ENCODE measurements around the gene AGBL1. TPM values are rescaled to one million over a fixed set of nuclear protein-coding genes. Genes with fewer than 3 reads are reported as not detected.
A peak's percentile ranks its signal among the peaks of the same experiment; 100 is the strongest.

Gene AGBL1
- total and polyA plus RNA-seq, 4 donors: 0.08 to 147 (median 4.7) TPM

DNA sequence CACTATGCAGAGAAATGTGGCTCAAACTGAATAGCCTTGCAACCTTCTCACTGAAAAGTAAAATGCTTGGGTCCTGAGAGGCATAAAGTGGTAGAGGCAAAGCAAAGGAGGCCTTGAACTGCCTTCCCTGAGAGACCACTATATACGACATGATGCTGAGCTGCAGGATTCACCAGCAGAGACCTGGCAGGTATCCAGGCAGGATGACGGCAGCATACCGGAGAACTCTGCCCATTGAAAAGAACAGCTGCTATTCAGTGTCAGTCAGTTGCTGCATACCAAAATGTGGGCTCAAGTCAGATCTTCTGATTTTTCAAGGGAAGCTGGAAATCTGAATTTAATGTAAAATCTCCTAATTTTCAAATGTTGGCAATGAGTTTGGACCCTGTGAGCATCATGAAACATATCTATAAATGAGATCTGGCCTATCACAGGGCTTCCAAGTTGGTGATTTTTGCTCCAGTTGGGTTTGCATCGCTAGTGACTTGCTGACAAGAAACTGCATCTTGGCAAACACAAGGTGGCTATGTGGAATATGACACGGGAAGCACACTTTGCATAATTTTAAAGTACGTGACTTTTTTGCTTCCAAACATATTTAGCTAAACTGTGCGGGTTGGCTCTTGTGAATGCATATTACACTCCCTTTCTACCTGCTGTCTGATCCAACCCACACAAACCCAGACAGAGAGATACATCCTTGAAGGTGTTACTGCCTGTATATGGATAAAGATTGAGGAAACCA, 529.0 kb downstream of the AGBL1 start:
- H3K27me3 ChIP-seq (ENCODE audit: control insufficient read depth in 3 of 3, insufficient read depth in 3 of 3, low read length in 2 of 3): no peaks in the 10 kb centered on the region
- H3K27ac ChIP-seq (ENCODE audit: low read depth in 1 of 2, low read length in 1 of 2): no peak overlapping the region
- TF ChIP-seq, protein P1, sequence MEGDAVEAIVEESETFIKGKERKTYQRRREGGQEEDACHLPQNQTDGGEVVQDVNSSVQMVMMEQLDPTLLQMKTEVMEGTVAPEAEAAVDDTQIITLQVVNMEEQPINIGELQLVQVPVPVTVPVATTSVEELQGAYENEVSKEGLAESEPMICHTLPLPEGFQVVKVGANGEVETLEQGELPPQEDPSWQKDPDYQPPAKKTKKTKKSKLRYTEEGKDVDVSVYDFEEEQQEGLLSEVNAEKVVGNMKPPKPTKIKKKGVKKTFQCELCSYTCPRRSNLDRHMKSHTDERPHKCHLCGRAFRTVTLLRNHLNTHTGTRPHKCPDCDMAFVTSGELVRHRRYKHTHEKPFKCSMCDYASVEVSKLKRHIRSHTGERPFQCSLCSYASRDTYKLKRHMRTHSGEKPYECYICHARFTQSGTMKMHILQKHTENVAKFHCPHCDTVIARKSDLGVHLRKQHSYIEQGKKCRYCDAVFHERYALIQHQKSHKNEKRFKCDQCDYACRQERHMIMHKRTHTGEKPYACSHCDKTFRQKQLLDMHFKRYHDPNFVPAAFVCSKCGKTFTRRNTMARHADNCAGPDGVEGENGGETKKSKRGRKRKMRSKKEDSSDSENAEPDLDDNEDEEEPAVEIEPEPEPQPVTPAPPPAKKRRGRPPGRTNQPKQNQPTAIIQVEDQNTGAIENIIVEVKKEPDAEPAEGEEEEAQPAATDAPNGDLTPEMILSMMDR (IDR thresholded peaks at IDR 0.05; ENCODE audit: control extremely low read depth, extremely low read depth): no peak
- H3K36me3 ChIP-seq (ENCODE audit: control insufficient read depth in 4 of 4, insufficient read depth in 4 of 4, low read length in 4 of 4): no peaks in the 10 kb centered on the region
- no peak for ATAC-seq (ENCODE audit: insufficient read depth, low FRiP score)
- peak; percentile 37 to 54 (median 48) for DNase-seq
- no peak overlapping the region for H3K4me3 ChIP-seq
- no peaks in the 10 kb centered on the region for H3K9me3 ChIP-seq (ENCODE audit: control insufficient read depth in 4 of 4, insufficient read depth in 3 of 4, low read length in 3 of 4)
- H3K4me1 ChIP-seq (ENCODE audit: control insufficient read depth in 5 of 5, insufficient read depth in 5 of 5, low read length in 5 of 5): no peaks in the 10 kb centered on the region
- 67 to 76% methylated on average over 7 of the region's 7 CpGs for WGBS, 2 donors
- H3K9ac ChIP-seq (ENCODE audit: insufficient read depth in 1 of 2, low read length in 2 of 2): no peak overlapping the region

DNA sequence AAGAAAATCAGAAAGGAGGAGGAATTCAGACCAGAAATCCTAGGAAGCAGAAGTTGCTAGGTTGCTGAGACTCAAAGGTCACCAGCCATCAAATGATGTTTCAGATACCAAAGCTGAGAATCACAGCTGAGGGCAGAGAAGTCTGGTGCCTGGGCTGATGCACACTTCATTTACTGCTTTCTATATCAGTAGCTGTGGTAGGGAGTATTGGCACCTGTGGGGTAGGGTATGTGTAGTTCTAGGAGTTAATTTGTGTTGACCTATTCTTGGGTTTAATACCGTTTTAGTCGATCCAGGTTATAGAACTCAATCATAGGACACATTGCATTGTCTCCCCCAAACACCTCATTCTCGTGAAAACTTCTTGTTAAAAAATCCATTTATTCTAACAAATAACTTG, 529.6 kb downstream of the AGBL1 start:
- Histone ChIP-seq H3K36me3 (ENCODE audit: control insufficient read depth in 4 of 4, insufficient read depth in 4 of 4, low read length in 4 of 4) (no peaks in the 10 kb centered on the region), H3K4me3 (no peak overlapping the region), H3K9me3 (ENCODE audit: control insufficient read depth in 4 of 4, insufficient read depth in 3 of 4, low read length in 3 of 4) (no peaks in the 10 kb centered on the region), H3K9ac (ENCODE audit: insufficient read depth in 1 of 2, low read length in 2 of 2) (no peak overlapping the region), H3K27me3 (ENCODE audit: control insufficient read depth in 3 of 3, insufficient read depth in 3 of 3, low read length in 2 of 3) (no peaks in the 10 kb centered on the region), H3K4me1 (ENCODE audit: control insufficient read depth in 5 of 5, insufficient read depth in 5 of 5, low read length in 5 of 5) (no peaks in the 10 kb centered on the region), H3K27ac (ENCODE audit: low read depth in 1 of 2, low read length in 1 of 2) (no peak overlapping the region)
- TF ChIP-seq, protein P1 (IDR thresholded peaks at IDR 0.05; ENCODE audit: control extremely low read depth, extremely low read depth): no peak
- no peak for ATAC-seq (ENCODE audit: insufficient read depth, low FRiP score)
- 86 to 89% methylated on average over 3 of the region's 3 CpGs for WGBS, 2 donors
- DNase-seq: no peak

DNA sequence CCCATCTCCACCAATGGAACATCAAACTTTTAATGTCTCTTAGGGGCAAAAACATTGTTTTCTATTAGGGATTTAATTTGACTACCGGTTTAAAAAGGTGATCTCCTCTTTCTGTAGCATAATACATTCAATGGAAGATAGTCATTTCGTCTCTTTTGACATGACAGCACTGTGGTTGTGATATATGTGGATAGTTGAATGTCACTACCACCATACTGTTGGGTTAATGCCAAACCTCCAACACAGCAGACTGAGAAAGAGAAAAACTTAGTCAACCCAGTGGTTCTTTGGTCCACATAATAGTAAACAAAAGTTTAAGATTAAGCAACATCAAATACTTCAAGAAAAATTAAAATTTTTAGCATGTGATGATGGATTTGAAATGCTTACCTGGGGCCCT, 530.4 kb downstream of the AGBL1 start:
- TF ChIP-seq, protein P1 (IDR thresholded peaks at IDR 0.05; ENCODE audit: control extremely low read depth, extremely low read depth): no peak
- Histone ChIP-seq H3K4me1 (ENCODE audit: control insufficient read depth in 5 of 5, insufficient read depth in 5 of 5, low read length in 5 of 5) (no peaks in the 10 kb centered on the region), H3K27ac (ENCODE audit: low read depth in 1 of 2, low read length in 1 of 2) (no peak overlapping the region), H3K9ac (ENCODE audit: insufficient read depth in 1 of 2, low read length in 2 of 2) (no peak overlapping the region), H3K27me3 (ENCODE audit: control insufficient read depth in 3 of 3, insufficient read depth in 3 of 3, low read length in 2 of 3) (no peaks in the 10 kb centered on the region), H3K36me3 (ENCODE audit: control insufficient read depth in 4 of 4, insufficient read depth in 4 of 4, low read length in 4 of 4) (no peaks in the 10 kb centered on the region), H3K4me3 (no peak overlapping the region), H3K9me3 (ENCODE audit: control insufficient read depth in 4 of 4, insufficient read depth in 3 of 4, low read length in 3 of 4) (no peaks in the 10 kb centered on the region)
- DNase-seq (no peak), ATAC-seq (ENCODE audit: insufficient read depth, low FRiP score) (no peak)
- 77 to 83% methylated on average over 2 of the region's 2 CpGs for WGBS, 2 donors
